HS-5 (cell line): ENCODE data around the gene B4GALT3.

Experiments used
- DNase-seq: peaks from one replicate; pipeline ENCODE4 v3.0.0-alpha.2; 2012; ENCODE audit warnings: low read depth

The B4GALT3 gene

DNA sequence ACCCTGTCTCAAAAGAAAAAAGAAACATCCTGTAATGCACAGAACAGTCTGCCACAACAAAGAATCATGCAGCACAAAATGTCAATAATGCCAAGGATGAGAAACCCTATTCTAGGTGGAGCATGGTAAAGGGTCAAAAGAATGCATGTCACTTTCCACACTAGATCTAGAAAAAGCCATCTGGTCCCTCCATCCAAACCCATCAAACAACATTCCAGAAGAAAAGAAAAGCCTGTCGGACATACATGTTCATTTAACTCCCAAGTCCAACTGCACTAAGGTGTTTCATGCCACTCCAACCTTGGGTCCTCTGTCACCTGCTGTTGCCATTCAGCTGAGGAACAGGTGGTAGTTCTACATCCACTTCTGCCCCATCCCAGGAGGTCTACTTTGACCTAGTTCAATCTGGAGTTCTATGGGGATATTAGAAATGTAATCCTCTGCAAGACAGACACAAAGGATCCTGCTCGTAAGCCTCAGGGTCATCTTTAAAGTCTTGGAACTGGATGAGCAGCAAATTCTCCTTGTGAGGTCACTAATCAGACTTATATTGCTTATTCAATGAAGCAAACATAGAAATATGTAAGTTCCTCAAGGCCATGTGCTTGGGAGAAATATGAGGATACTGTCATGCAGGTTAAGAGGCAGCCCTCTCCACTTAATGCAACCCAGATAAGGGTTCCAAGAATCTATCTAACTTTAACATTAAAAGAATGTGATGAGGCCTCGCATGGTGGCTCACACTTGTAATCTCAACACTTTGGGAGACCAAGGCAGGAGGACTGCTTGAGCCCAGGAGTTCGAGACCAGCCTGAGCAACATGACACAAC lies 48.5 kb downstream of the B4GALT3 start:
- DNase-seq: no peak

DNA sequence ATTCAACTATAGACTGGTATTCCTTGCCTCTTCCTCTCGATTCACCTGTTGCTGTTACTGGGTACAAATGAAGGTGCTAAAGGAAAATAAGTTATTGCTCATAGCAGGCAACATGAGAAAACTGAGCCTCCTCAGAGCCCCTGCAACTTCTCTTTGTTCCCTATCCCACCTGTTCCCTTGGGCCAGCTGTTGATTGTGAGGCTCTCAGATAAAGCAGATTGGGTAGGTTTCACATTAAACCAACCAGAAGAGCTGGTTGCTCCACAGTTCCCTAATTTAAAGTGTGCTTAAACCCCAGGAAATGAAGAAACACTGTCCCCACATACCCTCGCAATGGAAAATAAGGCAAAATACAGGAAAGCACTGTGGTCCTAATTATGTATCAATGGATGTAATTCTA lies 49.7 kb downstream of the B4GALT3 start:
- DNase-seq: no peak

GRCh38 chr1:161122967-161123366 lies 54.3 kb downstream of the B4GALT3 start:
- no peak for DNase-seq

DNA sequence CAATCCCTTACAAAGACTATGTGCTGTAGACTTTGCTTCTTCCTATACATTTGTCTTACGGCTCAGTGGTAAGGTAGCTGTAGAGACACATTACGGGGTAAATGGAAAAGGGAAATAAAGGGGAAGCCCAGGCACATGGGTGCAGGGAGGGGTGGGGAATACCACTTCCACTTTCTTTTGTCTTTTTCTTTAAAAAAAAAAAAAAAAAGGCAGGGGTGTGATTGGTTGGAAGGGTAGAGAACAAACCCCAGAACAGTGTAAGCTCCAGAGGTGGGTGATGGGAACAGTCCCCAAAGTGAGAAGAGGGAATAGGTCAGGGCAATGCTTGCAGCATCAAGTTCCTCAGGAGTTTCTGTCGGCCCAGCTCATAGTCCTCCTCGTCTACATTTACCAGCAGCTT lies 55.5 kb downstream of the B4GALT3 start:
- no peak for DNase-seq
